ENCODE results near the gene ALDH8A1.

Gene ALDH8A1

GRCh38 chr6:134884752-134885151, 65.1 kb downstream of the ALDH8A1 start:
- Histone ChIP-seq H3K9me3 (ENCODE audit: low read length) (no peaks in the 10 kb centered on the region), H3K9ac (ENCODE audit: low read length) (no peak overlapping the region), H3K36me3 (ENCODE audit: insufficient read depth, low read length) (no peaks in the 10 kb centered on the region), H3K4me1 (ENCODE audit: insufficient read depth, low read length) (peaks cover 5% of the 10 kb centered on the region), H3K27me3 (ENCODE audit: control insufficient read depth in 1 of 2, insufficient read depth in 2 of 2, low read length in 2 of 2) (no peaks in the 10 kb centered on the region), H3K27ac (ENCODE audit: low read depth, low read length) (no peak overlapping the region), H3K4me3 (ENCODE audit: low read depth in 1 of 2, low read length in 2 of 2) (no peak overlapping the region)

- no peaks in the 10 kb centered on the region for H3K9me3 ChIP-seq (ENCODE audit: low read length)
- peaks cover 5% of the 10 kb centered on the region for H3K4me1 ChIP-seq (ENCODE audit: insufficient read depth, low read length)
- no peaks in the 10 kb centered on the region for H3K27me3 ChIP-seq (ENCODE audit: control insufficient read depth in 1 of 2, insufficient read depth in 2 of 2, low read length in 2 of 2)
- H3K36me3 ChIP-seq (ENCODE audit: insufficient read depth, low read length): no peaks in the 10 kb centered on the region
- no peak overlapping the region for H3K27ac ChIP-seq (ENCODE audit: low read depth, low read length)
- H3K4me3 ChIP-seq (ENCODE audit: low read depth in 1 of 2, low read length in 2 of 2): no peak overlapping the region
- no peak overlapping the region for H3K9ac ChIP-seq (ENCODE audit: low read length)
Measured at GRCh38 chr6:134883314-134883713, 66.6 kb downstream of the ALDH8A1 start.

- H3K27me3 ChIP-seq (ENCODE audit: control insufficient read depth in 1 of 2, insufficient read depth in 2 of 2, low read length in 2 of 2): no peaks in the 10 kb centered on the region
- no peak overlapping the region for H3K4me3 ChIP-seq (ENCODE audit: low read depth in 1 of 2, low read length in 2 of 2)
- H3K36me3 ChIP-seq (ENCODE audit: insufficient read depth, low read length): no peaks in the 10 kb centered on the region
- H3K4me1 ChIP-seq (ENCODE audit: insufficient read depth, low read length): peaks cover 5% of the 10 kb centered on the region
- H3K9ac ChIP-seq (ENCODE audit: low read length): no peak overlapping the region
- no peaks in the 10 kb centered on the region for H3K9me3 ChIP-seq (ENCODE audit: low read length)
- H3K27ac ChIP-seq (ENCODE audit: low read depth, low read length): no peak overlapping the region
Measured at GRCh38 chr6:134882426-134883038, 67.4 kb downstream of the ALDH8A1 start.

GRCh38 chr6:134880487-134881190, 69.3 kb downstream of the ALDH8A1 start:
- Histone ChIP-seq H3K4me1 (ENCODE audit: insufficient read depth, low read length) (peaks cover 5% of the 10 kb centered on the region), H3K27me3 (ENCODE audit: control insufficient read depth in 1 of 2, insufficient read depth in 2 of 2, low read length in 2 of 2) (no peaks in the 10 kb centered on the region), H3K27ac (ENCODE audit: low read depth, low read length) (no peak overlapping the region), H3K4me3 (ENCODE audit: low read depth in 1 of 2, low read length in 2 of 2) (no peak overlapping the region), H3K9me3 (ENCODE audit: low read length) (no peaks in the 10 kb centered on the region), H3K9ac (ENCODE audit: low read length) (no peak overlapping the region), H3K36me3 (ENCODE audit: insufficient read depth, low read length) (no peaks in the 10 kb centered on the region)

GRCh38 chr6:134878136-134878535, 71.8 kb downstream of the ALDH8A1 start:
- Histone ChIP-seq H3K4me3 (ENCODE audit: low read depth in 1 of 2, low read length in 2 of 2) (no peak overlapping the region), H3K9me3 (ENCODE audit: low read length) (no peaks in the 10 kb centered on the region), H3K36me3 (ENCODE audit: insufficient read depth, low read length) (no peaks in the 10 kb centered on the region), H3K27me3 (ENCODE audit: control insufficient read depth in 1 of 2, insufficient read depth in 2 of 2, low read length in 2 of 2) (no peaks in the 10 kb centered on the region), H3K4me1 (ENCODE audit: insufficient read depth, low read length) (peaks cover 5% of the 10 kb centered on the region), H3K9ac (ENCODE audit: low read length) (no peak overlapping the region), H3K27ac (ENCODE audit: low read depth, low read length) (no peak overlapping the region)

GRCh38 chr6:134875367-134875766, 74.5 kb downstream of the ALDH8A1 start:
- H3K36me3 ChIP-seq (ENCODE audit: insufficient read depth, low read length): no peaks in the 10 kb centered on the region
- H3K4me3 ChIP-seq (ENCODE audit: low read depth in 1 of 2, low read length in 2 of 2): no peak overlapping the region
- H3K4me1 ChIP-seq (ENCODE audit: insufficient read depth, low read length): no peaks in the 10 kb centered on the region
- H3K9me3 ChIP-seq (ENCODE audit: low read length): no peaks in the 10 kb centered on the region
- no peak overlapping the region for H3K9ac ChIP-seq (ENCODE audit: low read length)
- H3K27ac ChIP-seq (ENCODE audit: low read depth, low read length): no peak overlapping the region
- no peaks in the 10 kb centered on the region for H3K27me3 ChIP-seq (ENCODE audit: control insufficient read depth in 1 of 2, insufficient read depth in 2 of 2, low read length in 2 of 2)

- no peaks in the 10 kb centered on the region for H3K27me3 ChIP-seq (ENCODE audit: control insufficient read depth in 1 of 2, insufficient read depth in 2 of 2, low read length in 2 of 2)
- H3K36me3 ChIP-seq (ENCODE audit: insufficient read depth, low read length): no peaks in the 10 kb centered on the region
- no peak overlapping the region for H3K9ac ChIP-seq (ENCODE audit: low read length)
- no peak overlapping the region for H3K27ac ChIP-seq (ENCODE audit: low read depth, low read length)
- no peaks in the 10 kb centered on the region for H3K4me1 ChIP-seq (ENCODE audit: insufficient read depth, low read length)
- no peak overlapping the region for H3K4me3 ChIP-seq (ENCODE audit: low read depth in 1 of 2, low read length in 2 of 2)
- no peaks in the 10 kb centered on the region for H3K9me3 ChIP-seq (ENCODE audit: low read length)
Measured at GRCh38 chr6:134873500-134874388, 76.2 kb downstream of the ALDH8A1 start.

GRCh38 chr6:134870677-134871498, 79.0 kb downstream of the ALDH8A1 start:
- Histone ChIP-seq H3K9ac (ENCODE audit: low read length) (no peak overlapping the region), H3K27me3 (ENCODE audit: control insufficient read depth in 1 of 2, insufficient read depth in 2 of 2, low read length in 2 of 2) (no peaks in the 10 kb centered on the region), H3K9me3 (ENCODE audit: low read length) (no peaks in the 10 kb centered on the region), H3K36me3 (ENCODE audit: insufficient read depth, low read length) (no peaks in the 10 kb centered on the region), H3K4me1 (ENCODE audit: insufficient read depth, low read length) (no peaks in the 10 kb centered on the region), H3K4me3 (ENCODE audit: low read depth in 1 of 2, low read length in 2 of 2) (no peak overlapping the region), H3K27ac (ENCODE audit: low read depth, low read length) (no peak overlapping the region)

GRCh38 chr6:134868812-134869211, 81.1 kb downstream of the ALDH8A1 start:
- no peak overlapping the region for H3K4me3 ChIP-seq (ENCODE audit: low read depth in 1 of 2, low read length in 2 of 2)
- H3K9me3 ChIP-seq (ENCODE audit: low read length): no peaks in the 10 kb centered on the region
- H3K27ac ChIP-seq (ENCODE audit: low read depth, low read length): no peak overlapping the region
- H3K4me1 ChIP-seq (ENCODE audit: insufficient read depth, low read length): no peaks in the 10 kb centered on the region
- H3K36me3 ChIP-seq (ENCODE audit: insufficient read depth, low read length): no peaks in the 10 kb centered on the region
- H3K9ac ChIP-seq (ENCODE audit: low read length): no peak overlapping the region
- H3K27me3 ChIP-seq (ENCODE audit: control insufficient read depth in 1 of 2, insufficient read depth in 2 of 2, low read length in 2 of 2): no peaks in the 10 kb centered on the region

Data from muscle layer of colon (tissue), 2 donors.